HG03521 (cell line): ENCODE results near the gene ASH1L.

Source experiments
- ATAC-seq: cut with Tn5 transposase; IDR thresholded peaks from one replicate; pipeline ENCODE4 v1.9.1; 2021; ENCODE audit warnings: mild to moderate bottlenecking, moderate library complexity; ENCODE audit not compliant: unreplicated experiment

Gene ASH1L

DNA sequence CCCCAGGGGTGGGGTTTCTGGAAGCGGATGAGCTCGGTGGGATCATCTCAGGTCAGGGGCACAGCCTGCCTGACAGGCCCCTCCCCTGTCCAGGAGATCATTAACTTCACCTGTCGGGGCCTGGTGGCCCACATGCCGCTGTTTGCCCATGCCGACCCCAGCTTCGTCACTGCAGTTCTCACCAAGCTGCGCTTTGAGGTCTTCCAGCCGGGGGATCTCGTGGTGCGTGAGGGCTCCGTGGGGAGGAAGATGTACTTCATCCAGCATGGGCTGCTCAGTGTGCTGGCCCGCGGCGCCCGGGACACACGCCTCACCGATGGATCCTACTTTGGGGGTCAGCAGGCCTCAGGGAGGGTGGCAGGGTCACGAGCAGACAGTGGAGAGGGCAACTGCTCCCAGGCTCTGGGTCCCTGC, 277.0 kb downstream of the ASH1L start:
- ATAC-seq = no peak
